Stimulated activated CD8-positive, alpha-beta memory T cell treated with anti-CD3 and anti-CD28 coated beads, Interleukin-15, amount 100 ng/mL, for 1 hour (primary cell): ENCODE measurements around the gene PROC.
"Not testable (repeated sequence)": the region's sequence is repeated elsewhere in the genome, so short reads cannot be mapped to it uniquely, and the experiment has no call there.

Experiments used
- DNase-seq: peaks from one replicate; pipeline ENCODE4 v3.0.0-alpha.2; 2020; ENCODE audit warnings: low read depth

Gene PROC

DNA sequence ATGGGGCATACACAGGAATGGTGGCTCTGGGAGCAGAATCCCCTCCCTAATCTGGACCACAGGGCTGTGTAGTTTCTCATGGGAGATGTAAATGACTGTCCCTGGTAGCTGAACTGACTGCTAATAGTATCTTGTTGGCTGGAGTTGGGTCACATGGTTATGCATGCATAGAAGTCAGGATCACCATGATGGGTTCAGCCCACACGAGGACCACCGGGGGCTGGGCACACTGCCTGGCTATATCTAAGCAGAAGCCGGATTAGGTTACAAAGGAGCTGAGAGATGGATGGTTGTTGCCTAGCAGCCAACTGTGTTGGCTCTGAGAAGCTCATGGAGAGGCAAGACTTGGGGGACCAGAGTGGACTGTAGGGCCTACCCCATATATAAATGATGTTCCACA lies 23.7 kb upstream of the PROC start:
- no peak for DNase-seq

GRCh38 chr2:127397568-127398238 lies 20.5 kb upstream of the PROC start:
- DNase-seq = no peak

- no peak for DNase-seq
Observed at GRCh38 chr2:127398239-127398590, 20.0 kb upstream of the PROC start.

GRCh38 chr2:127400533-127400896 lies 17.7 kb upstream of the PROC start:
- DNase-seq = no peak

DNA sequence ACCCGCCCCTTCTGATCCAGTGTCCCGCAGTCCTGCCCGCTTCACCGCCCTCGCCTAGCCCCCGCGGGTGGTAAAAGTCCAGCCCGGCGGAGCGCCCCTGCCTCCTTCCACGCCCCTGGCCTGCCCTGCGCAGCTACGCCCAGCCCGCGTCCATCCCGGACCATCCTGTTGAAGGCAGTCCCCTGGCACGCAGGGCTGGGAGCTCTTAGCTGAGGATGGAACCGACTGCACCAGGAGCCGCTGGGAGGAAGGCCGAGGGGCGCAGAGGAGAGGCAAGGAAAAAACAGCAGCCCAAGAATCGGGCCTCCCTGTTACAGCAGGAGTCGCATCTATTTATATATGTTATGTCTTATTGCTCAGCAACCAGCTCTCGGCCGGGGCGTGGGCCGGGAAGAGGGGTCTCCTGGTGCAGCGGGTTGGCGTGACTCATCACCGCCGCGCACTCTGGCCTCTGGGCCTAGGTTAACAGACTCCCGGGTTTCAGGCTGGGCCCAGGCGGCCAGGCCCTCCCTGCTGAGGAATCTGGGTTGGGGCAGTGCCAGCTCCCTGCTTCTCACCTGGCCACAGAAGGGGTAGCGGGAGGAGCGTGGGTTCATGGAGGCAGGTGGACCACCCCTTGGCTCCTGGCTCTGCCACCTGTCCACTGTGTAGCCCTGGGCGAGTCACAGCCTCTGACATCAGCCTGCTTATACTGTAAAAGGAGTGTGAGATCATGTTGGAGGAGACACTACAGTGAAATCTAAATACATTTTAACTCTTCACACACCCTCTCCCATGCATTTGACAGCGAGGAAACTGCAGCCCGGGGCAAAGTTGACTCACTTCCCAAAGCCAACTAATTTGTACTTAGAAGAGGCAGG lies 17.1 kb upstream of the PROC start:
- no peak for DNase-seq

GRCh38 chr2:127401757-127402695 lies 16.2 kb upstream of the PROC start:
- DNase-seq = no peak

DNA sequence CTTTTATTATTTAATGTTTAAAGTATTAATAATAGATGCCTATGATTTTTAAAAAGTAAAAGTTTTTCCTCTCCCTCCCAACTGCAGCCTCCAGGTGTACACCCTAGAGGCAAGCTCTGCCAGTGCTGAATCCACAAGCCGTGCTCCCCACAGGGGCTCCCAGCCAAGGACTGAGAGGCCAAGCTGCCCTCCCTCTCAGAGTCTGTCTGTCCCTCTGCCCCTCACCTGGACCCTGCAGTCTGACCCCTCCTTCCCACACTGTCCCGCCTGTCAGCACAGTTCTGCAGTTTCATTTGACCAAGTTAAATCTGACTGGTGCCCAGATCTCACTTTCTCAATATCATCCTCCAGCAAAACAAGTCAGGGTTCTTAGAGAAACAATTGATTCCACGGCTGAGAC lies 14.8 kb upstream of the PROC start:
- DNase-seq = no peak

DNA sequence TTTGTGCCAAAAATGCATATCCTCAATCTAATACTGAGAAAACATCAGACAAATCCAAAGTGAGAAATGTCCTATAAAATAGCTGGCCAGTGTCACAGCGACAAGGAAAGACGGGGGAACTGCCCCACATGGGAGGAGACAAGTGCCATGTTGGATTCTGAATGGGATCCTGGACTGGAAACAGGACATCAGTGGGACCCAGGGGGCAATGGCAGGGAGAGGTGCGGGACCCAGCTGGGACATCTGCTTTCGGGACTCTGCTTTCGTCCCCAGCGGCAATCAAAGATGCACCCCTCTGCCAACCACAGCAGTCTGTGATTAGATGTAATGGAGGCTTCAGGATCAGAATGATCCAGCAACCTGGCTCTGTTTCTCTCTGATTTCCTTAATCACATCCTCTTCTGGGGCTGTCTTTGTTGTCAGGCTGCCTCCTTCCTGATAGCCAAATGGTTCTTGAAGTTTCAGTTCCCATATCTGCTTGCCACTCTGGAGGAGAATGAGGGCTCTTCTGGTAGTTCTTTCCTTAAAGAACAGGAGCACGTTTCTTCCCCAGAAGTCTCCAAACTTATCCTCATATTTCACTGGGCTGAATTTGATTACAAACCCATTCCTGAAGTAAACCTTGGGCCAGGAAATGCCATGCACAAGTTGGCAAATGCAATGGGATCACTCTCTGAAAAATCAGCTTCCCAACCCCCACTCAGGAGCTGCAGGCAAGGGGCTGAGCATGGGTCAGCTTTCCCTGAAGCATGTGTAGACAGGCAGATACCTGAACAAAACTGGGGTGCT lies 13.6 kb upstream of the PROC start:
- no peak for DNase-seq

DNA sequence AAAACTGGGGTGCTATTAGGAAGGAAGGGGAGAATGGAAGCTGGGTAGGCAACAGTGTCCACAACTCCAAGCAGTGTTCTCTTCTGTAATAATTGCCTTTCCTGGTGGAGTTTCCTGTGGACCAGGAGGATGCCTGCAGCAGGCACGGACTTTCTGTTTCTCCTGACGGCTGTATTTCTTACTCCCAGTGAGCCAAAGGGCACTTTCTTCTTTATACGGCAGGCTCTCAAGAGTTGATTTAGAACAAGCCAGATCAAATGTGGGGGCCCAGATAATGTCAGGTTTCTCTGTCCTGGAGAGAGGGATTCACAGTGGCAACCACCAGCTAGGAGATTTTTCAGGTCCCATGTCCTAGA lies 13.0 kb upstream of the PROC start:
- DNase-seq = no peak

GRCh38 chr2:127406454-127406853 lies 11.8 kb upstream of the PROC start:
- no peak for DNase-seq

- DNase-seq = no peak
Observed at GRCh38 chr2:127407091-127407490, 11.1 kb upstream of the PROC start.

DNA sequence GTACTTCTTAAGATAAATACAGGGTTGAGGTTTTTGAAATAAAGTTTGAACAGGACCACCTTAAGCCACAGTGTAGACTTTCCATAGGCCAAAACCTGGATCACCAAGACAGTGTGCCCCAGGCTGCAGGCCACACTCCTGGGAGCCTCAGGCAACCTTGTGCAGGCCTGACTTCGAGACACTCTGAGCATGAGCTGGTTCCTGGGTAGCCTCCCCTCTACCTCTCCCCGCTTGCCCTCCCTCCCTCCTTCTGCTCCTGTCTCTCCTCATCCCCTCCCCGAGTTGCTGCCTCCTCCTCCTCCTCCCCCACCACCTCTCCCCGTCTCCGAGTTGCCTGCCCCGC lies 10.6 kb upstream of the PROC start:
- DNase-seq = no peak

DNA sequence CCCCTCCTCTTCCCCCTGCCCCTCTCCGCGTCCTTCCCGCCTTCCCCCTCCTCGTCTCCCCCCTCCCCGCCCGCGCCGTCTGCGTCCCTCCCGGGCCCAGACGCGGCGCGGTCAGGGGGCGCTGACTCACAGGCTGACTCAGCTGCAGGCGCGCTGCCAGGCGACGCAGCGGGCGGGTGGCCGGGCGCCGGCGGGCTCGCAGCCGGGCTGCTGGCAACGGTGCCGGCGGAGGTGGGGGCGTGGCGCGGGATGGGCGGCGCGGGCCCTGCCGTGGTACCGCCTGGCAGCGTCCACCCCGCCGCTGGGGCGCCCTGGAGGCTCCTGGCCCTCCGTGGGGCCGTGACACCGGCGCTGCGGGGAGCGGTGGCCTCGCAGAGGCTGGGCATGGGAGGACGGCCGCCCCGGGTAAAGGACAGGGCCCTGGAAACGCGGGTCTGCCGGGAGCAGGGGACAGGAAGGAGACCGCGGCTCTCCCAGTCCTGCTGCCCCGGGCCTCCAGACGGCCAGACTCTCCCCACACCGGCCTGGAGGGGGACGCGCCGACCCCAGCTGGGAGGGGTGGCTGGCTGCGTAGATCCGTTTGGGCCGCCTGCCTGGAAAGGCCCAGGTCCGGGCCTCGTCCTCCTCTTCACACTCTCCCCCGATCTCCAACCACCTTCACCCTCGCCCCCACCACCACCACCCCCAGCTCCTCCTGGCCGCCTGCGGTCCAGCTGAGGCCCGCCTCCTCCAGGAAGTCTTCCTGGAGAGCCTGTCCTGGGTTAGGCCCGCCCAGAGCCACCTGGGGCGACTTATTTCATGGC lies 10.0 kb upstream of the PROC start:
- peak; percentile 72 for DNase-seq

DNA sequence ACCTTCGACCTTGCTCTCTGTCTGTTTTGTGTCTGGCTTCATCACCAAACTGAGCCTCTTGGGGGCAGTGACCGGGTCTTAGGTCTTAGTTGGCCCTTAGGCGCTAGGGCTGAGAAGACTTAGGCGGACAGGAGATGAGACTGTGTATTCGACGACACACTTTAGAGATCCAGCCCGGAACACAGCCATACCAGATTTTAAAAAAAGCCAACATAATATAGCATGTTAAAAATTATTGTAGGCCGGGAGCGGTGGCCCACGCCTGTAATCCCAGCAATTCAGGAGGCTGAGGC lies 9.5 kb upstream of the PROC start:
- DNase-seq = no peak

- not testable (repeated sequence) for DNase-seq
Observed at GRCh38 chr2:127409716-127410115, 8.5 kb upstream of the PROC start.

DNA sequence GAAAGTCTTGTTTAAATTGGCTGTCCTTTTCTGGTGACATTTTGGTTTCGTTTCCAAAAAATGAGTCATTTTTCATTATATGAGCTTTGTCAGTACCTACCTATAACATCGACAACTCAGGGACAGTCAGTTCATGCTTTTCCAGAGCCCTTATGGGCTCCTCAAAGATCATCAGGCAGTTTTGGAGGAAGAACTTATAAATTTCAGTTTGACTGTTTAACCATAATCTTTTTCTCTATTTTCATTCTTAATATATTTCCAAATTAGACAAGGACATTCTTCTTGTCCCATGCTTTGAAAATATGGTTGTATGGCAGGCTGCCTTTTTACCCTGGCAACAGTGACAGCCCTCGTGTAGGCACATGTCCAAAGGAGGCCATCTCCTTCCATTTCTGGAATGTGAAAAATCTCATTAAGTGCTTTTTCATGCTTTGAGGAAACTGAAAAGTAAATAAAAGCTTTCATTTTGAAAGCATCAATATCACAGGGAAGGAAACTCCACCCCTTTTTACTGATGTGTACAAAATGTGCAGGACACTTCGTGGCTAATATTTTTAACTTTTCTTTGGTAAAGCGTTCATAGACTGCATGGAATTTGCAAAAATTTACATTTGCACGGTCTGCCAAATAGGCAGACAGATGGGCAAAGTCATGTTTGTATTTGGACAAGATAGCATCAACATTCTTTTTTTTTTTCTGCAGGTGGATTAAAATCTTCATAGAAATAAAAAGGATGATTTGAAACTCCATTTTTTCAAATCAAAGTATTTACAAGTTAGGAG lies 7.2 kb upstream of the PROC start:
- DNase-seq = no peak

DNA sequence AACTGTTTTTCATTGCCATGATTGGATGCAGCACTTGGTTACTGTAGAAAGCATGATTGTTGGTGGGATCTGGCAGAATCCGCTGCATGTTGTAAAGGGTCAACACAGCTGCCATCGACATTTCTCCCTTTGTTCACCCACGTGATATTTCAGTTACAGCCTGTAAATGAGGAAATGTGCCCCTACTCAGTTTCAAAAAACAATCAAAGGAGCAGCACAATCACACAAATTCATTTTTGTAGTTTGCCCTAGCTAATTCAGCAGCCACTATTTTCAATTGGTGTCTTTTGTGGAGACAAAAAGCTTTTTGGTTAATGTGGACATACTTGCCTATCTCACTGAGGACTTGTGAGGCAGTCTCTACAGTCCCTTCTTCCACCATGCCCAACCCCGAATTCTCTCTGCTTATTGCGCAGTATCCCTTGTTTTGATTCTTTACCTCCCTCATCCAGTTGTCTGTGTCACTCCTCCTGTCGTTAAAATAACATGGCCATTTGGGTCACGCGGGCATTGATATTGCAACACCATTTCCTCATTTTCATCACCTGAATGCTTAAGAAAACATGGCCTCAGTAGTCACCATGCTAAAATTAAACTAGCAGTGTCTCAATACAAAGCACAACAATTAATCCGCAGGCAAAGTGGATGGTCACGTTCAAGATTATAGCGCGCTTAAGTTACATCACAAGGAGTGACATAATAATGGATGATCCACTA lies 6.4 kb upstream of the PROC start:
- no peak for DNase-seq

- DNase-seq = no peak
Observed at GRCh38 chr2:127413200-127413599, 5.0 kb upstream of the PROC start.

DNA sequence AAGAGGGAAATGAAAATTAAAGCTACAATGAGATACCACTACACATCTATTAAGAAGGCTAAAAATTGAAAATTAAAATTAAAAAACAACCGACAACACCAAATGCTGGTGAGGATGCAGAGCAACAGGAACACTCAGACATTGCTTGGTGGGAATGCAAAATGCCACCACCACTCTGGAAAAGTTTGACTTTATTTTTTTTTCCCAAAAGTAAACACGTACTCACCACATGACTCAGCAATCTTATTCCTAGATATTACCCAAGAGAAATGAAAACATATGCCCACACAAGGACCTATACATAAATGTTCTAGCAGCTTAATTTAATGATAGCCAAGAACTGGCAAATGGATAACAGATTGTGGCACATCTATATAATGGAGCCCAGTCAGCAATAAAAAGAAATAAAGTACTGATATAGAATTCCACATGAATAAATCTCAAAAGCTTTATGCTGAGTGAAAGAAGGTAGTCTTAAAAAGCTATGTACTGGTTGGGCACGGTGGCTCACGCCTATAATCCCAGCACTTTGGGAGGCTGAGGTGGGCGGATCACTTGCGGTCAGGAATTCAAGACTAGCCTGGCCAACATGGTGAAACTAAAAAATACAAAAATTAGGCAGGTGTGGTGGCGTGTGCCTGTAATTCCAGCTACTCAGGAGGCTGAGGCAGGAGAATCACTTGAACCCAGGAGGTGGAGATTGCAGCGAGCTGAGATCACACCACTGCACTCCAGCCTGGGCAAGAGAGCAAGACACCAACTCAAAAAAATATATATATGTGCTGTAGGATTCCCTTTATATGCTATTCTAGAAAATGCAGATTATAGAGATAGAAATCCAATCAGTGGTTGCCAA lies 4.2 kb upstream of the PROC start:
- no peak for DNase-seq
